Skeletal muscle satellite cell (primary cell): ENCODE results near the gene UBALD2.
A peak's percentile ranks its signal among the peaks of the same experiment; 100 is the strongest.
"Not testable (repeated sequence)": the region's sequence is repeated elsewhere in the genome, so short reads cannot be mapped to it uniquely, and the experiment has no call there.

Experiments used
- H3K27me3 ChIP-seq: 2 replicates; pipeline ENCODE4 v1.7.0; 2013; ENCODE audit warnings: low read length; ENCODE audit not compliant: control insufficient read depth, insufficient read depth
- H3K36me3 ChIP-seq: 2 replicates; pipeline ENCODE4 v1.7.0; 2013; ENCODE audit warnings: mild to moderate bottlenecking, control low read depth, low read length; ENCODE audit not compliant: insufficient read depth
- H3K4me1 ChIP-seq: 2 replicates; pipeline ENCODE4 v1.7.0; 2013; ENCODE audit warnings: low read length; ENCODE audit not compliant: control insufficient read depth, insufficient read depth
- H3K4me2 ChIP-seq: 2 replicates; pipeline ENCODE4 v1.7.0; 2013; ENCODE audit warnings: mild to moderate bottlenecking, low read length
- H3K4me3 ChIP-seq: 2 replicates; pipeline ENCODE4 v1.7.0; 2013; ENCODE audit warnings: low read length
- H3K9ac ChIP-seq: 2 replicates; pipeline ENCODE4 v1.7.0; 2013; ENCODE audit warnings: mild to moderate bottlenecking, low read depth, low read length, moderate library complexity
- H3K9me3 ChIP-seq: replicated peaks from 2 replicates; pipeline ENCODE4 v1.7.0; 2013; ENCODE audit warnings: mild to moderate bottlenecking, control low read depth, low read length

UBALD2 gene

GRCh38 chr17:76248013-76248782 is 16.9 kb upstream of the UBALD2 start:
- no peak overlapping the region for H3K4me2 ChIP-seq
- H3K9me3 ChIP-seq: no peaks in the 10 kb centered on the region
- peaks cover 18% of the 10 kb centered on the region for H3K4me1 ChIP-seq
- H3K9ac ChIP-seq: no peak overlapping the region
- H3K27me3 ChIP-seq: peaks cover 23% of the 10 kb centered on the region
- H3K36me3 ChIP-seq: no peaks in the 10 kb centered on the region
- H3K4me3 ChIP-seq: no peak overlapping the region

GRCh38 chr17:76250141-76250540 is 15.0 kb upstream of the UBALD2 start:
- Histone ChIP-seq H3K27me3 (peaks cover 10% of the 10 kb centered on the region), H3K4me1 (peaks cover 19% of the 10 kb centered on the region), H3K36me3 (no peaks in the 10 kb centered on the region)

GRCh38 chr17:76251478-76252039 is 13.6 kb upstream of the UBALD2 start:
- no peak overlapping the region for H3K4me2 ChIP-seq
- no peaks in the 10 kb centered on the region for H3K36me3 ChIP-seq
- no peak overlapping the region for H3K4me3 ChIP-seq
- H3K9me3 ChIP-seq: no peaks in the 10 kb centered on the region
- H3K27me3 ChIP-seq: peaks cover 2% of the 10 kb centered on the region
- H3K9ac ChIP-seq: peak overlapping the region; percentile 0
- peaks cover 19% of the 10 kb centered on the region for H3K4me1 ChIP-seq

More at GRCh38 chr17:76250141-76250540, 15.0 kb upstream of the UBALD2 start:
- H3K9me3 ChIP-seq: no peaks in the 10 kb centered on the region
- no peak overlapping the region for H3K4me2 ChIP-seq
- no peak overlapping the region for H3K9ac ChIP-seq
- no peak overlapping the region for H3K4me3 ChIP-seq

GRCh38 chr17:76252040-76252954 is 12.9 kb upstream of the UBALD2 start:
- Histone ChIP-seq H3K27me3 (no peaks in the 10 kb centered on the region), H3K4me3 (no peak overlapping the region)

GRCh38 chr17:76252967-76253766 is 12.0 kb upstream of the UBALD2 start:
- not testable (repeated sequence) for H3K27me3 ChIP-seq, H3K36me3 ChIP-seq, H3K4me2 ChIP-seq, H3K9ac ChIP-seq, H3K4me3 ChIP-seq, H3K9me3 ChIP-seq
- peaks cover 19% of the 10 kb centered on the region for H3K4me1 ChIP-seq

More at GRCh38 chr17:76252040-76252954, 12.9 kb upstream of the UBALD2 start:
- Histone ChIP-seq H3K4me2 (peak overlapping the region; percentile 26), H3K9ac (peak overlapping the region; percentile 61), H3K4me1 (peaks cover 19% of the 10 kb centered on the region), H3K36me3 (no peaks in the 10 kb centered on the region), H3K9me3 (no peaks in the 10 kb centered on the region)

- Histone ChIP-seq H3K9ac (no peak overlapping the region), H3K9me3 (no peaks in the 10 kb centered on the region), H3K4me2 (no peak overlapping the region), H3K4me1 (peaks cover 19% of the 10 kb centered on the region), H3K36me3 (no peaks in the 10 kb centered on the region), H3K4me3 (no peak overlapping the region), H3K27me3 (no peaks in the 10 kb centered on the region)
These were observed 11.3 kb upstream of the UBALD2 start for GRCh38 chr17:76253841-76254240.

GRCh38 chr17:76254275-76254674 is 10.9 kb upstream of the UBALD2 start:
- Histone ChIP-seq H3K4me2 (no peak overlapping the region), H3K4me1 (peaks cover 19% of the 10 kb centered on the region), H3K4me3 (no peak overlapping the region), H3K36me3 (no peaks in the 10 kb centered on the region), H3K9me3 (no peaks in the 10 kb centered on the region), H3K27me3 (no peaks in the 10 kb centered on the region), H3K9ac (no peak overlapping the region)

- Histone ChIP-seq H3K4me3 (no peak overlapping the region), H3K9me3 (no peaks in the 10 kb centered on the region), H3K27me3 (no peaks in the 10 kb centered on the region), H3K4me1 (peaks cover 19% of the 10 kb centered on the region), H3K4me2 (no peak overlapping the region), H3K9ac (no peak overlapping the region), H3K36me3 (no peaks in the 10 kb centered on the region)
These were observed 9.2 kb upstream of the UBALD2 start for GRCh38 chr17:76255801-76256429.

- not testable (repeated sequence) for H3K36me3 ChIP-seq, H3K9ac ChIP-seq, H3K9me3 ChIP-seq, H3K4me2 ChIP-seq, H3K27me3 ChIP-seq, H3K4me3 ChIP-seq
- H3K4me1 ChIP-seq: peaks cover 17% of the 10 kb centered on the region
These were observed 8.6 kb upstream of the UBALD2 start for GRCh38 chr17:76256430-76257050.

GRCh38 chr17:76260220-76260619 is 4.9 kb upstream of the UBALD2 start:
- Histone ChIP-seq H3K9ac (no peak overlapping the region), H3K4me1 (peaks cover 21% of the 10 kb centered on the region), H3K9me3 (no peaks in the 10 kb centered on the region), H3K4me2 (no peak overlapping the region), H3K4me3 (no peak overlapping the region), H3K27me3 (no peaks in the 10 kb centered on the region), H3K36me3 (no peaks in the 10 kb centered on the region)
